ENCODE results near the gene TMEM200B.
"Not testable (repeated sequence)": the region's sequence is repeated elsewhere in the genome, so short reads cannot be mapped to it uniquely, and the experiment has no call there.

TMEM200B gene

GRCh38 chr1:29105822-29106221, 17.9 kb downstream of the TMEM200B start:
- DNase-seq, result no peak

- DNase-seq, result no peak
Measured at GRCh38 chr1:29100487-29100886, 23.2 kb downstream of the TMEM200B start.

- no peak for DNase-seq
Measured at GRCh38 chr1:29099286-29099685, 24.4 kb downstream of the TMEM200B start.

- DNase-seq, result peak; percentile 98
Measured at GRCh38 chr1:29096231-29096886, 27.3 kb downstream of the TMEM200B start.

- no peak for DNase-seq
Measured at GRCh38 chr1:29094954-29095353, 28.7 kb downstream of the TMEM200B start.

GRCh38 chr1:29094433-29094832, 29.3 kb downstream of the TMEM200B start:
- no peak for DNase-seq

- not testable (repeated sequence) for DNase-seq
Measured at GRCh38 chr1:29092704-29093103, 31.0 kb downstream of the TMEM200B start.

- DNase-seq, result peak; percentile 91
Measured at GRCh38 chr1:29090937-29091618, 32.6 kb downstream of the TMEM200B start.

GRCh38 chr1:29084196-29084521, 39.5 kb downstream of the TMEM200B start:
- DNase-seq, result no peak

GRCh38 chr1:29083317-29084195, 40.1 kb downstream of the TMEM200B start:
- peak; percentile 58 for DNase-seq

GRCh38 chr1:29082519-29082918, 41.2 kb downstream of the TMEM200B start:
- no peak for DNase-seq

- DNase-seq, result no peak
Measured at GRCh38 chr1:29081201-29081600, 42.5 kb downstream of the TMEM200B start.

- not testable (repeated sequence) for DNase-seq
Measured at GRCh38 chr1:29079916-29080629, 43.6 kb downstream of the TMEM200B start.

- no peak for DNase-seq
Measured at GRCh38 chr1:29077155-29077554, 46.5 kb downstream of the TMEM200B start.

Measured in NCI-H69 (cell line).